ENCODE measurements around the gene RNF208.
"Not testable (repeated sequence)": the region's sequence is repeated elsewhere in the genome, so short reads cannot be mapped to it uniquely, and the experiment has no call there.

RNF208 gene

DNA sequence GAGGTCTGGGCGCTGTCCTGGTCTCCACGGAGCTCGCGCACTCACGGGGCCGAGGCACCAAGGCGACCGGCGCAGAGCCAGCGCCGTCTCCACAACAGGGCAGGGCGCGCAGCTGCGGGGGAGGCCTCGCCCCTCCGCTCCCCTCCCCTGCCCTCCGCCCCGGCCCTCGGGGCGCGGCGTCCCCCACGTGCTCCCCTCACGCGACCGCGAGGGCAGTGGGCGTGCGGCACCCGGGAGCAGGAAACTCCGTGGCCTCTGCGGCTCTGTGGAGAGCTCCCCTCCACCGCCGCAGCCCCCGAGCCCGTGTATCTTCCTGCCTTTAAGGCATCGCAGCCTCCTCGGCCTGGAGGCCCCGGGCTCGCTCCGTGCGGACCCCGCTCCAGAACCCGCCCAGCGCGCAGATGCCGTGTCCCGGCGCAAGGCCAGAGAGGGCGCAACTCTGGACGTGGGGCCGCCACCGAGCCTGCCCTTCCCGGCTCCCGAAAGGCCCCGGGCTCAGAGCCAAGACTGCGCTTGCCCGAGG, 18.3 kb upstream of the RNF208 start:
- in situ Hi-C loops (cut with MboI; ENCODE audit: low sequenced_read_pairs), result no loop called here

DNA sequence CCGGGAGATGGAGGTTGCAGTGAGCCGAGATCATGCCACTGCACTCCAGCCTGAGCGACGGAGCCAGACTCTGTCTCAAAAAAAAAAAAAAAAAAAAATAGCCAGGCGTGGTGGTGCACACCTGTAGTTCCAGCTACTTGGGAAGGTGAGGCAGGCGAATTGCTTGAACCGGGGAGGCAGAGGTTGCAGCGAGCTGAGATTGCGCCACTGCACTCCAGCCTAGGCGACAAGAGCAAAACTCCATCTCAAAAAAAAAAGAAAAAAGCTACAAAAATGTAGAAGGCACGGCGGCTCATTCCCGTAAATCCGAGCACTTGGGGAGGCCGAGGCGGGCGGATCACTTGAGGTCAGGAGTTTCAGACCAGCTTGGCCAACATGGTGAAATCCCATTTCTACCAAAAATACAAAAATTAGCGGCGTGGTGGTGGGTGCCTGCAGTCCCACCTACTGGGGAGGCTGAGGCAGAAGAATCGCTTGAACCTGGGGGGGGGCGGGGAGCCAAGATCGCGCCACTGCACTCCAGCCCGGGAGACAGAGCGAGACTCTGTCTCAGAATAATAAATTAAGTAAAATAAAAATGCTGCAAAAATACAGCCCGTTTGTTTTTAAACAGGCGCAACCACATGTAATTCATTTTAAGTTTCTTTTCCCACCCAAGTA, 17.6 kb upstream of the RNF208 start:
- in situ Hi-C loops (cut with MboI; ENCODE audit: low sequenced_read_pairs), result not testable (repeated sequence)

DNA sequence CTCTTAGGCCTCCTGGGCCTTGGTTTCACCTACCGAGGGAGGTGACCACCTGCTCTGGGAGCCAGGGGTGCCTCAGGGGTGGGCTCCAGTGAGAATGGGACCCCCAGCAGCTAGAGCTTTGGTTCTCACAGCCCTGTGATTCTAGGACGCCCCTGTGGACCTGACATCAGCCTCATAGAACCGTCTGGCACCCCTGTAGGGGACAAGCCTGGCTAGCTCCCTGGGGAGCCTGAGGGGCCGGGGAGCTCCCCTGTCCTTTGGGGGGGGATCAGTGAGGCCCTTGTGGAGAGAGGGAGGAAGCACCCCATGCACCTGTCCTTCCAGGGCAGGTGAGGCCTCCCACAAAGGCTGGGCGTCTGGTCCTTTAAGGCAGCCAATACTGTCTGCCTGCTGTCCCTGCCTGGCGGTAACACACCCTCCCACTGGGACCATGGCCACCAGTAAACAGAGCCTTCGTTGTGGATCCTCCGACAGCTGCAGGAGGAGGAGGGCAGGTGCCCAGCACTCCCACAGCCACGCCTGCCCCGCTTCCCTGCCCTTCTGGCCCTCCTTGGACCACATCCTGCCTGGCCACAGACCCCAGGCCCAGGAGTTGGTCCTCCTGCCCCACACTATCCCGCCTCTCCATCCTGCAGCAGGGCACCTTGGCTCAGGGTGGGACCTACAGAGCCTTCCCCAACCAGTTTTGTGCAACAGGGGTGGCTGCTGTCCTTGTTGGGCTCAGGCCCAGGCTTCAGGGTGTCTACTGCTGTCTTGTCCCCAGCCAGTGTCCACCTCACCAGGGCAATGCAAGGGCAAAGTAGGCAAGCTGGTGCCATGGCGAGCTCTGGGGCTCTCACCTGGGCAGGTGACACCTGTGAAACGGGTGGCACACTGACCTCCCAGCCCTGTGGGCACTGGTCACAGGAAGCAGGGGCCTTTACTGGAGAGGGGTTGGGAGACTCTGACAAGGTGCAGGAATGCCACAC, 16.0 kb upstream of the RNF208 start:
- in situ Hi-C loops (cut with MboI; ENCODE audit: low sequenced_read_pairs), result no loop called here

DNA sequence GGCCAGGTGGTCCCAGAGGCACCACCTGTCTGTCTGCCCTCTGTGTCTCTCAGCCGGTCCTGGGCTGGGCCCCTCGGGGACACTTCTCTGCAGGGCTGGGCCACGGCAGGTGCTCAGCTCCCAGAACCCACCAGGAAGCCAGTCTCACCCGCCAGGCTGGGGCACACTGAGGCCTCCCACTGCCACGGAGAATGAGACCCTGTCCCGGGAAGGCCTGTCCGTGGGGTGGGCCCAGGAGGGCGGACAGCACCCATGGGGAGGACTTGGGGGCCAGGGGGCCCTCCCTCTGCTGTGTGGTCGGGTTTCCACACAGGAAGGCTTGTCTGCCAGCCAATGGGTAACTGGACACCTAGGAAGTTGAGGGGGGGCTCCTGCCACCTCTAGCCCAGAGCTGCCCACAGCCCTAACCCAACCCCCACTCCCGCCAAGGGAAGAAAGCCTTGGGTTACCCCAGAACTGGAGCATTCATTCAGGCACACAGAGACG, 14.9 kb upstream of the RNF208 start:
- in situ Hi-C loops (cut with MboI; ENCODE audit: low sequenced_read_pairs), result no loop called here

DNA sequence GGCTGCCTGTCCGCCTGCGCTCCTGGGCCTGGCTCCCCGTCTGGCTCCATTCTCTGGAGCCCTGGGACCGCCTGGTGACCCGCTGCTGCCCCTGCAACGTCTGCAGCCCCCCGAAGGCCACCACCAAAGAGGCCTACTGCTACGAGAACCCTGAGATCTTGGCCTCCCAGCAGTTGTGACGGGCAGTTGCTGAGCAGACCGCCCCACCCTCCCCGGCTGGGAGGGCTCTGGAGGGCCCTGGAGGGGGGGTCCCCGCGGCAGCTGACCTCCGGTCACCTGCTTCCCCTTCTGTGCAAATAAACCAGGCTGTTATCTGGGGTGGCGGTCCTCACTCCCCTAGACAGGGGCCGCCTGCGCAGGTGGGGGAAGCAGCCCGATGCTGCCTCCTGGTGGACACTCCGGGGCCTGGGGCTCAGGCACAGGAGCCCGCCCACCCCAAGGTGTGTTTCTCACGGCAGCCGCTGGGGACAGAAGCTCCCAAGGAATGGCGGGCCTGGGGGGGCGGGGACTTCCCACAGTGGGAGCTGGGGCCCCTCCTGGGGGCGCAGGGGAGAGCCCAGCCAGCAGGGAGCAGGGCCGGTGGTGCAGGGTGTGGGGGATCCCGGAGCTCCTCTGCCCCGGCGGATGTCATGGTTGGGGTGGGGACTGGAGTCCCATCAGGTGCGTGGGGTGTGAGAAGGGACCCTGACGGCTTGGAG, 14.3 kb upstream of the RNF208 start:
- in situ Hi-C loops (cut with MboI; ENCODE audit: low sequenced_read_pairs), result no loop called here

DNA sequence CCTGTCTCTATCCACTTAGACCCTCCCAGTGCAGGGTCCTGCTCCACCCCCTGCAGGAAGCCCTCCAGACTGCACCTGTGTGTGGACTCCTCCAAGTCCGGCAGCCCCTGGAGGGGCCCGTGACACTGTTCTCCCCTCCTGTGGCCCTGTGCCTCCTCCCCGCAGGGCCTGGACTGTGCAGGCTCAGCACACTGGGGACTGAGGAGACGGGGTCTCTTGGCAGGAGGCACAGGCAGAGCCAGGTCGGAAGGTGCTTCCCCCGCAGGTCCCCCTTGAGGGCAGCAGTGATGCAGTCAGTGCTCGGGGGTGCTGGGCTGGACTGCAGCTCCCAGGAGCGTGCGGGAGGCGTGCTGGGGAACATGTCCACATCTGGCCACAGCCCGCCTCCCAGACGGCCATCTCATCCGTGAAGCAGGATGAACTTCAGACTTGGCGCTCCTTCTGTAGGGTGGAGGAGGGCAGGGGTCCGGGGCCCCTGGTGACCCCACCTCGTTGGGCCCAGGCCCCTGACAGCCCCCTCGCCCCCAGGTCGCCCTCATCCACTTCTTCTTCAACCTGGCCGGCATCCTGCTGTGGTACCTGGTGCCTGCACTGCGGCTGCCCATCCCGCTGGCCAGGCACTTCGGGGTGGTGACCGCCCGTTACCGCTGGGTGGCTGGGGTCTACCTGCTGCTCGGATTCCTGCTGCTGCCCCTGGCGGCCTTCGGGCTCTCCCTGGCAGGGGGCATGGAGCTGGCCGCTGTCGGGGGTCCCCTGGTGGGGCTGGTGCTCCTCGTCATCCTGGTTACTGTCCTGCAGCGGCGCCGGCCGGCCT, 13.6 kb upstream of the RNF208 start:
- in situ Hi-C loops (cut with MboI; ENCODE audit: low sequenced_read_pairs), result no loop called here

DNA sequence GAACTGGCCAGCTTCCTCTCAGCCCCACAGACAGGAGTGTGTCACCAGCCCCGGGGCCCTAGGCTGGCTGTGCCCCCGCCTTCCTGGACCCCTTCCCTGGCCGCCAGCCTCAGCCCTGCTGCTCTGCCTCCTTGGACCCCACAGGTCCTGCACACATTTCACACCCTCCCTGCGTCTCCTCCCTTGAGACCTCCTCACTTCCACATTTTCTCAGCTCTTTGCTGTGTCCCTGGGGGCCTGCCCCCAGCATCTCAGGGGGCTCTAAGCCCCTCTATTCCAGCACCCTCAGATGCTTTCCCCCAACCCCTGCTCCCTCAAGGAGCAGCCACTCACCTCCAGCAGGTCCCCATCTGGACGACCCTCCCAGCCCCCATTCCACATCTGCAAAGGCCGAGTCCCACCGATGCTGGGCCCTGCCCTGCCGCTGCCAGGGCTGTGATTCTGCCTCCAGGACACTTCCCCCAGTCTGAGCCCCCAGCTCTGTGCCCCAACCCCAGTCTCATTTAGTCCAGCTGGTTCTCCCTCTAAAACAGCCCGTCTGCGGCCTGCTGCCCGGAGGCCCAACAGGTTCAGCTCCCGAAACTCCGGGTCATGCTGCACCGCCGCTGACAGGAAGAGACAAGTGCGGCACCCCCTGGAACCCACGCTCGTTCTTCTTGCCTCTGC, 12.9 kb upstream of the RNF208 start:
- in situ Hi-C loops (cut with MboI; ENCODE audit: low sequenced_read_pairs), result no loop called here

DNA sequence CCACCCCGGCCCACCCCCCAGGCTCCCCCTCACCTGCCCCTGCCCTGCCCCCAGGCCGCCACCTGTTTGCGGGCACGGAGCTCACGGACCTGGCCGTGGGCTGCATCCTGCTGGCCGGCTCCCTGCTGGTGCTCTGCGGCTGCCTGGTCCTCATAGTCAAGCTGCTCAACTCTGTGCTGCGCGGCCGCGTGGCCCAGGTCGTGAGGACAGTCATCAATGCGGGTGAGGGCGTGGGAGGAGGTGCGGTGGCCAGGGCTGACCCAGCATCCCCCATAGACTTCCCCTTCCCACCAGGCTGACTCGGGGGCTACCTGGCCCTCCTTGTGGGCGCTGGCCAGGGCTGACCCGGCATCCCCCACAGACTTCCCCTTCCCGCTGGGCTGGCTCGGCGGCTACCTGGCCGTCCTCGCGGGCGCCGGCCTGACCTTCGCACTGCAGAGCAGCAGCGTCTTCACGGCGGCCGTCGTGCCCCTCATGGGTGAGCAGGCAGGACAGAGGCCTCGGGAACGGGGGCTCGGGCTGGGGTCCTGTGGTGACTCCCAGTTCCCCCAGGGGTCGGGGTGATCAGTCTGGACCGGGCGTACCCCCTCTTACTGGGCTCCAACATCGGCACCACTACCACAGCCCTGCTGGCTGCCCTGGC, 12.1 kb upstream of the RNF208 start:
- in situ Hi-C loops (cut with MboI; ENCODE audit: low sequenced_read_pairs), result no loop called here

DNA sequence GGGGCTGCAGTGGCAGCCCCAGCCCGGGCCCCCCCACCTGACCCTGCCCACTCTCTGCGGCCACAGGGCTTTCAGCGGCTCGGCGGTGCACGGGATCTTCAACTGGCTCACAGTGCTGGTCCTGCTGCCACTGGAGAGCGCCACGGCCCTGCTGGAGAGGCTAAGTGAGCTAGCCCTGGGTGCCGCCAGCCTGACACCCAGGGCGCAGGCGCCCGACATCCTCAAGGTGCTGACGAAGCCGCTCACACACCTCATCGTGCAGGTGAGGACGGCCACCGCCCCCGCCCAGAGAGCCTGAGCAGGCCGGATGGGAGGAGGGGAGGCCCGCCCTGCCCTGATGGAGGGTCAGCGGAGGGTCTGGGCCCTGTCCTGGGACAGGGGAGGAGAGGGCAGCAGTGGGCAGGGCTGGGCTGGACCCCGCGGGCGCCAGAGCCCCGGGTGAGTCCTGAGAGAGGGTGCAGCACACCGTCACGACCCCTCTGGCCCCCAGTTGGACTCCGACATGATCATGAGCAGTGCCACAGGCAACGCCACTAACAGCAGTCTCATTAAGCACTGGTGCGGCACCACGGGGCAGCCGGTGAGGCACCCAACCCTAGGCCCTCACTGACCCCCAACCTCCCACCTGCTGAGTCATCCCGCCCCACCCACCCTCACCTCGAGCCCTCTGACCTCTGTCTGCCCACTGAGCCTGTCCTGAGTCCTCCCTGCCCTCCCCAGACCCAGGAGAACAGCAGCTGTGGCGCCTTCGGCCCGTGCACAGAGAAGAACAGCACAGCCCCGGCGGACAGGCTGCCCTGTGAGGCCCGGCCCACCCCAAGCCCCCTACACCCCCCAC, 11.3 kb upstream of the RNF208 start:
- in situ Hi-C loops (cut with MboI; ENCODE audit: low sequenced_read_pairs), result no loop called here

DNA sequence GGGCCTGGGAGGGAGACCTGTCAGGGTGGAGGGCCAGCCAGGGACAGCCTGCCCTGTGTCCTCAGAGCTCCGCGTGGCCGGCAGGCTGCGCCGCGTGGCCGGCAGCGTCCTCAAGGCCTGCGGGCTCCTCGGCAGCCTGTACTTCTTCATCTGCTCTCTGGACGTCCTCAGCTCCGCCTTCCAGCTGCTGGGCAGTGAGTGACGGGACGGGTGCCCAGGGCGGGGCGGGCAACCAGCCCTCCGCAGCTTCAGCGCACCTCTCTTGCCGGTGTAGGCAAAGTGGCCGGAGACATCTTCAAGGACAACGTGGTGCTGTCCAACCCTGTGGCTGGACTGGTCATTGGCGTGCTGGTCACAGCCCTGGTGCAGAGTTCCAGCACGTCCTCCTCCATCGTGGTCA, 10.5 kb upstream of the RNF208 start:
- in situ Hi-C loops (cut with MboI; ENCODE audit: low sequenced_read_pairs), result no loop called here

DNA sequence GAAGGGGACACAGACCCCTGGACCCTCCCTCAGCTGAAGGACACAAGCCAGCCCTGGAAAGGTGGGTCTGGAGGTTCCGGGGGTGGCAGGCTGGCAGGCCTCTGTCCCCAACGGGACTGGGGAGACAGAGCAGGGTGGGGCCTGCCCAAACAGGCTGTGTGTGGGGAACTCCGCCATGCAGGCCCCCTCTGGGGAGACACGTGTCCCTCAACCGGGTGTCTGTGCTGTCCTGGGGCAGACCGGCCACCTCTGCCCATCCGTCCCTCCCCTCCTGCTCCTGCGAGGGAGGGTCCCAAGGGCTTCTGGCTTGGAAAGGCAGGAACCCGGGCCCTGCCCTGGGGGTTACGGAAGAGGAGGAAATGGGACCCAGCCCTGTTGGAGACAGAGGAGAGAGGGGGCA, 10.1 kb upstream of the RNF208 start:
- in situ Hi-C loops (cut with MboI; ENCODE audit: low sequenced_read_pairs), result no loop called here

DNA sequence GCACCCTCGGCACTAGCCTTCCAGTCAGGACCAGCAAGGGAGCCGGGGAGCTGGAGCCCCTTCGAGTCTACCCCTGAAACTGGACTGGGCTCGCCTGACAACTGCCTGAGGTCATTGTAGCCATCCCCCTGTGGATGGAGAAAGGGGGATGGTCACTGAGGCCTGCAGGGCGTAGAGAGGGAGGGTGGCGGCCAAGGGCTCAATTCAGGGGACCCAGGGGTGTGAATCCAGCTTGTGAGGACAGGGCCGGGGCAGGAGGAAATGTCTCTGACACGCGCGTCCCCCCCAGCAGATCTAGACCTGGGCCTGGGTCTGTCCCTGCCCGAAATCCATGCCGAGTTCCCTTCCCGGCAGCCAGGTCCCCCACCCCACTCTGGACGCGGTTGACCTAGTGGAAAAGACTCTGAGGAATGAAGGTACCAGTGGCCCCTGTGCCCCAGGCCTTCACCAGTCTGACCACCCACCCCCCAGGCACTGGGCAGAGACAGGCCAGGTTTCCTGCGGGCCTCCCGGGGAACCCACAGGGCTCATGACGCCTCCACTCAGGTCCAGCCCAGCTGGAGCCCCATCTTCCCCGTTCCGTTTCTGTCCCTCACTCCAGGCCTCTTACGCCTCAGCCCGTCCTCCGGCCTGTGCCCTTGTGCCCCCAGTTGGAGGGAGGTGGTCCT, 9.5 kb upstream of the RNF208 start:
- in situ Hi-C loops (cut with MboI; ENCODE audit: low sequenced_read_pairs), result no loop called here

DNA sequence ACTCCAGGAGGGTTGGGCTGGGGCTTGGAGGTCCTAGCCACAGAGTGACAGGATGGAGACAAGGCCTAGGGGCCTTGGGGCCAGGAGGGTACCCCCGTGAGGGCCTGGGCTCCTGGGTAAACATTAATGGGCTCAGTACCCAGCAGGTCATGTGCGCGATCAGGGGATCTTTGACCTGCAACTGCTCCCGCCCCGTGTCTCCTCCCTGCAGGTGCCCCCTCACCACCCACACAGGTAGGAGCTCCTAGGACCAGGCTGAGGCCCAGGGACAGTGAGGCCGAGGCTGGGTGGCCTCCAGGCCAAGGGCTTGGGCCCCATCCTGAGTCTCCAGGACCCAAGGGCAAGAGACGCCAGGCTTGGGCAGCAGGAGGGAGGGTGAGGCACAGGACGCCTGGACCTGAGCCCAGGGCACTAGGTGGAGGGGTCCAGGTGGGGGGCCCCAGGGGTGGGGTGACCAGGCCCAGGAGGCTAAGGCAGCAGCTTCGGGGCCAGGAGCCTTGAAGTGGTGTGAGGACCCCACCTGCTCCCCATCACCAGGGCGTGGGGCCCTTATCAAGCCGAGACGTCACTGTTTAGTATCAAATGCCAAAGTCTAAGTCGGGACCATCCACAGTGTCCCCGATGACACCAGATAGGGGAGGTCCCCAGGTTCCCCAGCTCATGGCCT, 8.8 kb upstream of the RNF208 start, which contains the start of gene SLC34A3:
TSS of gene SLC34A3 (plus strand) at position 197 of the 667 bp plus-strand sequence. CDS start 802 bp downstream, outside the sequence.
- in situ Hi-C loops (cut with MboI; ENCODE audit: low sequenced_read_pairs), result no loop called here

DNA sequence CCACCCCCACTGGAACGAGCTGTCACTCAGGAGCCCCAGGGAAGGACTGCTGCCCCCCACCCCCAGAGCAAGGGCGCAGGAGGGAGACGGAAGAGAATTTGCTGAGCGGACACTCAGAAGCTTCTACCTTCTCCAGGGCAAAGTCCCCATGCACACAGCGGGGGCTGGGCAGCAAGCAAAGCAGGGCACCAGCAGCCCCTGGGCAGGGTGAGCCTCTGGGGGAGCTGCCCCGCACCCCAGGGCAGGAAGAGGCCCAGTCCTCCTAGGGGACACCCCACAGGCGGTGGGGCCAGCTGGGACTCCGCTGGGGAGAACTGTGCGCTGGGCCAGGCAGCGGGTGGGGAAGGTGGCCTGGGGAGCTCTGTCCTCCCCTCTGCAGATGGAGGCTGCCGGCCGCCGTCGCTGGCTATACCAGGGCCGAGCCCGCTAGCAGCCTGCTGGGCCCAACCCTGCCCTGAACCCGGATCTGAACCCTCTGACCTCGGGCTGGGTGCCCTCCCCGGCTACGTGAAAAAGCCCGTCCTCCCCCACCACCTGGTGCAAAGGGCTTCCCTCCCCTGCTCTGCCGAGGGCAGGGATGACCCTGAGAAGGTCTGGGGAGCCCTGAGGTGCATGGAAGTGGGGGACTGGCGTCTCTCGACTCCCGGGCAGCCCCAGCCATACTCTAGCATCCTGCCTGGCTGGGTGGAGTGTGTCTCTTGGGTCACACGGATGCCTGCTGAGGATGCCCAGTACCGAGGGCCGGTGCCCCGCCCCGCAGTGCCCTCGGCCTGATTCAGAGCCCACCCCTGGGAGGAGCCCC, 8.1 kb upstream of the RNF208 start:
- in situ Hi-C loops (cut with MboI; ENCODE audit: low sequenced_read_pairs), result no loop called here

DNA sequence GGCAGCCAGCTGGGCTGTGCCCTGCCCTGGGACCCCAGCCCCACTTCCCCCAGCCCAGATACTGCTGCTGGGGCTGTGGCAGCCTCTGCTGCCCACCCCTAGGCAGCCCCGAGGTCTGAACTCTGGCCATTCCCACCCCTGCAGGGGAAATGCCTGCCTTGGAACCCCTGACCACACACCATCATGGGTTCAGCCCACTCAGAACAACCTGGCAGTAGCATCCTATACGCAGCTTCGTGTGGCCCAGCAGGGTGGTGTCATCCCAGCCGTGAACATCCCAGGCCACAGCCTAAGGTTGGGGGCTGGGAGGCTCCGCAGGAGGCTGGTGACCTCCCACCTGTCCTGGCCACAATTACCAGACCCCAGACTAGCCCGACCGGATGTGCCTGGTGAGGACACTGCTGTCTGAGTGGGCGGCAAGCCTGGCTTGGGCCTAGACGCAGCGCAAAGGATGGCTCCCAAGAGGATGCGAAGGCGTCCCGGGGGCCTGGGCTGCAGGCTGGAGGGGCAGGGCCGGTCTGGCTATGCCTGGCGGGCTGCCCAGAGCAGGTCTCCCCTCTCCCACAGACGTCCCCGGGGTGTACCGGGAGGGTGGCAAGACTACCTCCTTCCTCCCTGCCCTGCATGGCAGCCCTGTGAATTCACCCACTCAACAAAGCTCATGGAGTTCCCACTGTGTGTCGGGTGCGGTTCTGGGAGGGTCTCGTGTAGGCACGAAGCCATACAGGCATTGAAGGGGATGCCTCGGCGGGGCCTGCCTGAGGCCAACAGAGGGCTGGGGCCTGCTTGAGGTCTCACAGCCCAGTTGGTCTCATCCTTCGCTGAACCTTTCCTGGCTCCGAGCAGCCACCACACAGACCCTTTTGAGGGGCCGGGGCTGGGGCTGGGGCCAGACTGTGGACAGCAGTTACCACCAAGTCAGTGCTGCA, 7.2 kb upstream of the RNF208 start:
- in situ Hi-C loops (cut with MboI; ENCODE audit: low sequenced_read_pairs), result no loop called here
